ENCODE results near the gene GPRASP2. TPM values are rescaled to one million over a fixed set of nuclear protein-coding genes. Genes with fewer than 3 reads are reported as not detected.

Gene GPRASP2
- total RNA-seq, 1 donor from 2014 or later, result 15.1 TPM

DNA sequence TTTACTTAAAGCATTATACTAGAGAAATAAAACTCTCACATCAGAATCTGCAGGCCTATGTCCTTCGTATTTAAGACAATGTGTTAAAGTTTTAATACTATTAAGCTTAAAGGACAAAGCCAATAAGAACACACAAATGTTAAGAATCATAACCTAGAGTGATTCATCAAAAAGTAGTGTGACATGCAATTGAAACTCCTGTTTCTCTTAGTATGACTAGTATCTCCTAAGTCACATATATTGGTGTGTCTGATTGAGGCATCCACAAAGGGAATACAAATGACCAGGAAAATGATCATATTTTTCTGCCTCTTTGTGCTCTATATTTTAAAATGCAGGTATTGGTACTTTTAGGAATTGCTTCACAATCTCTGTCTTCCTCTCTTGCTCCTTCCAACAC, 32.1 kb downstream of the GPRASP2 start:
- DNase-seq (ENCODE audit: extremely low read depth, low read depth, low spot score), result no peak

GRCh38 chrX:102745513-102745856, 33.2 kb downstream of the GPRASP2 start:
- DNase-seq (ENCODE audit: extremely low read depth, low read depth, low spot score), result no peak

DNA sequence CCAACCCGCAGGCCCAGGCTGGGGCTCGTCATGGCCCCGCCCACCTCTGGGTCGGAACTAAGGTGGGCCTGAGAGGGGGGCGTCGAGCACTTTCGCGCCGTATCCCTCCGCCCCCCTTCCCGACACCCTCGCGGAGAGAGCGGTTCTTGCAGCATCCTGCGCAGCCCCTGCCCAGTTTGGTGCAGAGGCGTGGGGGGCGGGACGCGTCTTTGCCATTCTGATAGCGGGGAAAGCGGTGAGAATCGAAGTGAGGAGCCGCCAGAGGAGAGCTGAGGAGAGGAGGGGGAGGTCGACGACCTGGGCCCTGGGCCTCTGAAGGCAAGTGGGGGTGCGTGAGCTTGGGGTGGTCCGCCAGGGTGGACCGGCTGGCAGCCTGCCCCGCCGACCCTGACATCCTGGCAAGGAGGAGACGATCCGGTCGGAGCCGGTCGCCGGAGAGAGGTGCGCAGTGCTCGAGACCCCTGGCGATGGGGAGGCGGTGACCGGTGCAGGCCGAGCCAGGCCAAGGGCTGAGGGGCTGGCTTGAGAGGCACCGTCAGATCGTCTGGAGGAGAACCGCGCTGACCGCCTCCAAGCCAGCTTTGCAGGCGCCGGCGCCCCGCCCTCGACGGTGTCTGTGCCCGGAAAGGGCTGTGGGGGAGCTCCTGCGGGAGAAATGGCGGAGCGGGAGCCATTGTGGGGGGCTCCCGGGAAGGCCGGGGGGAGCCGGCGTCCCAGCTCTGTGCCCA, 33.8 kb downstream of the GPRASP2 start:
- DNase-seq (ENCODE audit: extremely low read depth, low read depth, low spot score), result no peak

- DNase-seq (ENCODE audit: extremely low read depth, low read depth, low spot score), result peak; percentile 78
Measured at GRCh38 chrX:102765217-102765616, 53.0 kb downstream of the GPRASP2 start.

DNA sequence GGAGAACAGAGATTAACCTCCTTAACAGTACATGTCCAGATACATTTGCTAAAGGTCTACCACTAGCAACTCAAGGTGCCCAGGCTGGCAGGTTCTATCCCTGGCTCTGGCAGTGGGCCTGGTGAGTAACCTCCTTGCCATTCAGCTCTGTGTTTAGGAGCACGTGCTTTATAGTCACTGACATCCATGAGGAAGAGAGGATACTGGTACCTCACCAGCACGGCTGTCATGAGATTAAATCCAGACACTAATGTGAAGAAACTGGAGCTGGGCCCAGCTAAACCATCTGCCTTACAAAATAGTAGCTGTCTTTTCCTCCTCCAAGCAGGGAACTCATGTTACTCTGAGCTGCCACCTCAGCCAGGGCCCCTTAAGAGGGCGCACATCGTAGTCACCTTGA, 53.6 kb downstream of the GPRASP2 start:
- DNase-seq (ENCODE audit: extremely low read depth, low read depth, low spot score), result no peak

DNA sequence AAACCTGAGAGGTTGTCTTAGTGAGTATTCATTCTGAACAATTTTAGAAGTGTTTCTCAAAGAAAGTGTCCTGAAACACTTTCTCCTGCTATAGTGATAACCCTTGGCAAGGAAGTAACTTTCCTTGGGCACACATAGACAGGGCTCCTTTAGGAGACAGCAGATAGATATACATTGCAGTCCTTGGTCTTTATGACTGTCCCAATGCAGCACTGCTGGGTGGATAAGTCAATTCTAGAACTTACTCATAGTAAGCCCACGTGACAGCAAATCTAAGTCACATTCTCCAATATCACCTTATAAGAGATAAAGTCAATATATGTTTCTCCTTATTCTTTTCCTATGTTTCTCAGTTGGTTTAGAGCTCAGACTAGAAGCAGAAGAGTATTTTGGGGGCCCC, 55.0 kb downstream of the GPRASP2 start:
- no peak for DNase-seq (ENCODE audit: extremely low read depth, low read depth, low spot score)

Other genes starting within 250 kb of the GPRASP2 start
- not detected in 2 replicates for gene TCP11X2, start 240.6 kb upstream of the GPRASP2 start, total RNA-seq
- 0.44 and 3.6 TPM in 2 replicates for gene TMSB15A, start 195.7 kb upstream of the GPRASP2 start, total RNA-seq
- 8.1 and 11.8 TPM in 2 replicates for gene ARMCX5, start 112.9 kb upstream of the GPRASP2 start, total RNA-seq
- gene GPRASP1, start 61.0 kb upstream of the GPRASP2 start, total RNA-seq, result 0.58 and 1.9 TPM in 2 replicates
- 3.3 and 3.6 TPM in 2 replicates for gene GPRASP3, start 8.3 kb downstream of the GPRASP2 start, total RNA-seq
- 2.6 TPM in 1 of 2 replicates, not detected in the other for gene RAB40AL, start 224.8 kb downstream of the GPRASP2 start, total RNA-seq

Data from glomerular endothelial cell (primary cell).